HL-60 (cell line): ENCODE measurements around the gene EFCAB14.

ENCODE experiments used
- GABPA ChIP-seq: IDR thresholded peaks from 2 replicates; pipeline ENCODE4 v1.6.1; 2012; ENCODE audit warnings: low read depth
- POLR2AphosphoS5 ChIP-seq: IDR thresholded peaks from 2 replicates; pipeline ENCODE4 v1.6.1; 2012; ENCODE audit warnings: low read depth
- TF ChIP-seq, protein P1 (sequence below): IDR thresholded peaks from one replicate; pipeline ENCODE4 v1.5.1; 2011; ENCODE audit warnings: low read length, control low read depth, inconsistent platforms; ENCODE audit not compliant: insufficient read depth
- TF ChIP-seq, protein P2 (sequence below): IDR thresholded peaks from 2 replicates; pipeline ENCODE4 v1.6.1; 2012; ENCODE audit warnings: low read depth; ENCODE audit not compliant: insufficient replicate concordance

DNA sequence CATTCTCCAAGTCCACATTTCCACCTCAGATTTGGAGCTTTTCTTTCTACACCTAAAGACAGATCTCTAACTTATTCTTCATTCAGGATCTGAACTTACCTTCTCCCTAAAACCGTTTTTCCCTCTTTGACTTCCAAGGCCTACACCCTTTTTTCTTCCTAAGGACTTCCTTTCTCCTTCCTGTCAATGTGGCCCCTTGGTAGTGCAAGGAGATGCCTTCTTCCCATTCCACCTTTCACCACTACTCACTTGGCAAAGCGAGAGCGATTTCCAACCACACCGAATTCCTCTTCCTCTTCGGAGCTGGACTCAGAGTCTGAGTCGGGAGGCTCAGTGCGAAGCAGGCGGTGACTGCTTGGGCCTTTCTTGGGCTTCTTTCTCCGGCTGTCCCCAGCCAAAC is 1.3 kb downstream of the EFCAB14 start:
- TF ChIP-seq POLR2AphosphoS5 (no peak), GABPA (no peak)
- TF ChIP-seq, protein P1, sequence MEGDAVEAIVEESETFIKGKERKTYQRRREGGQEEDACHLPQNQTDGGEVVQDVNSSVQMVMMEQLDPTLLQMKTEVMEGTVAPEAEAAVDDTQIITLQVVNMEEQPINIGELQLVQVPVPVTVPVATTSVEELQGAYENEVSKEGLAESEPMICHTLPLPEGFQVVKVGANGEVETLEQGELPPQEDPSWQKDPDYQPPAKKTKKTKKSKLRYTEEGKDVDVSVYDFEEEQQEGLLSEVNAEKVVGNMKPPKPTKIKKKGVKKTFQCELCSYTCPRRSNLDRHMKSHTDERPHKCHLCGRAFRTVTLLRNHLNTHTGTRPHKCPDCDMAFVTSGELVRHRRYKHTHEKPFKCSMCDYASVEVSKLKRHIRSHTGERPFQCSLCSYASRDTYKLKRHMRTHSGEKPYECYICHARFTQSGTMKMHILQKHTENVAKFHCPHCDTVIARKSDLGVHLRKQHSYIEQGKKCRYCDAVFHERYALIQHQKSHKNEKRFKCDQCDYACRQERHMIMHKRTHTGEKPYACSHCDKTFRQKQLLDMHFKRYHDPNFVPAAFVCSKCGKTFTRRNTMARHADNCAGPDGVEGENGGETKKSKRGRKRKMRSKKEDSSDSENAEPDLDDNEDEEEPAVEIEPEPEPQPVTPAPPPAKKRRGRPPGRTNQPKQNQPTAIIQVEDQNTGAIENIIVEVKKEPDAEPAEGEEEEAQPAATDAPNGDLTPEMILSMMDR, result no peak
- TF ChIP-seq, protein P2, sequence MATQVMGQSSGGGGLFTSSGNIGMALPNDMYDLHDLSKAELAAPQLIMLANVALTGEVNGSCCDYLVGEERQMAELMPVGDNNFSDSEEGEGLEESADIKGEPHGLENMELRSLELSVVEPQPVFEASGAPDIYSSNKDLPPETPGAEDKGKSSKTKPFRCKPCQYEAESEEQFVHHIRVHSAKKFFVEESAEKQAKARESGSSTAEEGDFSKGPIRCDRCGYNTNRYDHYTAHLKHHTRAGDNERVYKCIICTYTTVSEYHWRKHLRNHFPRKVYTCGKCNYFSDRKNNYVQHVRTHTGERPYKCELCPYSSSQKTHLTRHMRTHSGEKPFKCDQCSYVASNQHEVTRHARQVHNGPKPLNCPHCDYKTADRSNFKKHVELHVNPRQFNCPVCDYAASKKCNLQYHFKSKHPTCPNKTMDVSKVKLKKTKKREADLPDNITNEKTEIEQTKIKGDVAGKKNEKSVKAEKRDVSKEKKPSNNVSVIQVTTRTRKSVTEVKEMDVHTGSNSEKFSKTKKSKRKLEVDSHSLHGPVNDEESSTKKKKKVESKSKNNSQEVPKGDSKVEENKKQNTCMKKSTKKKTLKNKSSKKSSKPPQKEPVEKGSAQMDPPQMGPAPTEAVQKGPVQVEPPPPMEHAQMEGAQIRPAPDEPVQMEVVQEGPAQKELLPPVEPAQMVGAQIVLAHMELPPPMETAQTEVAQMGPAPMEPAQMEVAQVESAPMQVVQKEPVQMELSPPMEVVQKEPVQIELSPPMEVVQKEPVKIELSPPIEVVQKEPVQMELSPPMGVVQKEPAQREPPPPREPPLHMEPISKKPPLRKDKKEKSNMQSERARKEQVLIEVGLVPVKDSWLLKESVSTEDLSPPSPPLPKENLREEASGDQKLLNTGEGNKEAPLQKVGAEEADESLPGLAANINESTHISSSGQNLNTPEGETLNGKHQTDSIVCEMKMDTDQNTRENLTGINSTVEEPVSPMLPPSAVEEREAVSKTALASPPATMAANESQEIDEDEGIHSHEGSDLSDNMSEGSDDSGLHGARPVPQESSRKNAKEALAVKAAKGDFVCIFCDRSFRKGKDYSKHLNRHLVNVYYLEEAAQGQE, result no peak
